Mucosa of stomach (tissue), 1 donor: Measurements from ENCODE around the gene RSBN1L.

Experiments
- H3K27me3 ChIP-seq: one replicate; pipeline ENCODE4 v1.7.0; 2013; ENCODE audit warnings: mild to moderate bottlenecking, low read length; ENCODE audit not compliant: control insufficient read depth, insufficient read depth
- H3K36me3 ChIP-seq: one replicate; pipeline ENCODE4 v1.7.0; 2013; ENCODE audit warnings: low read length; ENCODE audit not compliant: control insufficient read depth, insufficient read depth
- H3K4me1 ChIP-seq: one replicate; pipeline ENCODE4 v1.7.0; 2013; ENCODE audit warnings: mild to moderate bottlenecking, low read length; ENCODE audit not compliant: control insufficient read depth, insufficient read depth
- H3K4me3 ChIP-seq: one replicate; pipeline ENCODE4 v1.7.0; 2013; ENCODE audit warnings: low read length
- H3K9ac ChIP-seq: one replicate; pipeline ENCODE4 v1.7.0; 2013; ENCODE audit warnings: mild to moderate bottlenecking, low read length, moderate library complexity
- H3K9me3 ChIP-seq: one replicate; pipeline ENCODE4 v1.7.0; 2013; ENCODE audit warnings: mild to moderate bottlenecking, low read length, moderate library complexity; ENCODE audit not compliant: control insufficient read depth
- donor health status: Pancreatic carcinoma.

The RSBN1L gene

DNA sequence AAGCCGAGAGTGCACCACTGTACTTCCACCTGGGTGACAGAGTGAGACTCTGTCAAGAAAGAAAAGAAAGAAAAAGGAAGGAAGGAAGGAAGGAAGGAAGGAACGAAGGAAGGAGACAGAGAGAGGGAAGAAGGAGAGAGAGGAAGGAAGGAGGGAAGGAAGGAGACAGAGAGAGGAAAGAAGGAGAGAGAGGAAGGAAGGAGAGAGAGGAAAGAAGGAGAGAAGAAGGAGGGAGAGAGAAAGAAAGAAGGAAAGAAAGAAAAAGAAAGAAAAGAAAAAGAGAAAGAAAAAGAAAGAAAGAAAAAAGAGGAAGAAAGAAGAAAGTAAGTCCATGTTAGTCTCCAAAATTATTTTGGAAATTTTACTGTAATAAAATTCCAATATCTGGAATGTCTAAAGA is 33.4 kb upstream of the RSBN1L start:
- H3K4me3 ChIP-seq = no peak overlapping the region
- no peaks in the 10 kb centered on the region for H3K27me3 ChIP-seq
- H3K36me3 ChIP-seq = no peaks in the 10 kb centered on the region
- H3K4me1 ChIP-seq = peaks cover 8% of the 10 kb centered on the region
- no peaks in the 10 kb centered on the region for H3K9me3 ChIP-seq
- no peak overlapping the region for H3K9ac ChIP-seq

DNA sequence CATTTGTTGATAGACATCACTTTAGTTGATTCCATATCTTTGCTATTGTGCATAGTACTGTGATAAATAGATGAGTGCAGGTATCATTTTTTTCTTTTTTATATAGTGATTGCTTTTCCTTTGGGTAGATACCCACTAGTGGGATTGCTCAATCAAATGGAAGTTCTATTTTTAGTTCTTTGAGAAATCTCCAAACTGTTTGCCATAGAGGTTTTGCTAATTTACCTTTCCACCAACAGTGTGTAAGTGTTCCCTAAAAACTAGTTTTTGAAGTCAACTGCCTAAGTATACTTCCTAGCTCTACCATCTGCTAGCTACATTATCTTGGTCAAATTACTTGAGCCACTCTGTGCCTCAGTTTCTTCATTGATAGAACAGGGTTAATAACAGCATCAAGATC is 31.5 kb upstream of the RSBN1L start:
- no peaks in the 10 kb centered on the region for H3K36me3 ChIP-seq
- H3K4me3 ChIP-seq = no peak overlapping the region
- no peaks in the 10 kb centered on the region for H3K9me3 ChIP-seq
- no peaks in the 10 kb centered on the region for H3K27me3 ChIP-seq
- H3K9ac ChIP-seq = no peak overlapping the region
- peaks cover 10% of the 10 kb centered on the region for H3K4me1 ChIP-seq

DNA sequence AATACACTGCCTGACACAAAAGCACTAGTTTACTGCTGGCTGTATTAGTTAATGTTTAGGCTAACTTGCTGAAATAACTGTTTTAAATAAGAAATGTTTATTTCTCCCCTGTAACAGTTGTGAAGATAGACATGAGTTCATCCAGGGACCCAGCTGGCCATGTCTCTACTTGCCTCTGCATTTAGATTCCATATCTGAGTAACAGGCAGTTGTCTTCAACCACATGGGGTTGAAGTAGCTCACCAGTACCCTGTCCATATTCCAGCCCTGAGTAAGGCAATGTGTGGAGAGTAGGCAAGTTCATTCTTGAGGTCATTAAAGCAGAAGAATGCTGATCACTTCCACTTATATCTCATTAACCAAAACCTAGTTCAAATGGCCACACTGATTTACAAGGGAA is 31.1 kb upstream of the RSBN1L start:
- H3K4me1 ChIP-seq = peaks cover 10% of the 10 kb centered on the region
- H3K27me3 ChIP-seq = no peaks in the 10 kb centered on the region
- no peak overlapping the region for H3K9ac ChIP-seq
- H3K4me3 ChIP-seq = no peak overlapping the region
- H3K9me3 ChIP-seq = no peaks in the 10 kb centered on the region
- H3K36me3 ChIP-seq = no peaks in the 10 kb centered on the region

DNA sequence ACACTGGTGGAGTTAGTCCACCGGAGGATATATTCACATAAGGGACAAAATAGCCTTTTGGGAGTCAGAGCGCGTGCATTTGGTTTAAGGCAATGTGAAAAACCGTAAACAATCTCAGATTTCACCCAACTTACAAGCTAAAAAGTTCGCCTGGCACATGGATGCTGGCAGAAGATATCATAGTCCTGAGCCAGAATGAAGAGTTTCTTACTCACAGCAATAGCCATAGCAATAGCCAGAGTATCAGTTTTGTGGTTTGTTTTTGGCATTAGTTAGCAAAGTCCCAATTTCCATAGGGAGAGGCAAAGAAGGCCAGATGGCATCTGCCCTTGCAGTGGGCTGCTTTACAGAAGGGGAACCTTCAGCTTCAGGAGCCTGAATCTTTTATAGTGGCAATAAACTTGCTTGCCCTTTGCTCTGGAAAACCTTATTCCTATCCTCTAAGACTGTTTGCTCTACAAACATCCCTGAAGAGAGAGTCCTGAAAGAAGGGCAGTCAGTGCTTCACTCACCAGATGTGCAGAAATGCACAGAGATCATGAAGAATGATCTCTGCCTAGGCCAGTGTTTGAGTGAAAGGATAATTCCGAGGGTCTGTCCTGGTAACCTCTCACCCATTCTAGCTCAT is 28.7 kb upstream of the RSBN1L start:
- no peak overlapping the region for H3K9ac ChIP-seq
- peaks cover 10% of the 10 kb centered on the region for H3K4me1 ChIP-seq
- no peaks in the 10 kb centered on the region for H3K36me3 ChIP-seq
- no peak overlapping the region for H3K4me3 ChIP-seq
- H3K9me3 ChIP-seq = no peaks in the 10 kb centered on the region
- H3K27me3 ChIP-seq = no peaks in the 10 kb centered on the region

DNA sequence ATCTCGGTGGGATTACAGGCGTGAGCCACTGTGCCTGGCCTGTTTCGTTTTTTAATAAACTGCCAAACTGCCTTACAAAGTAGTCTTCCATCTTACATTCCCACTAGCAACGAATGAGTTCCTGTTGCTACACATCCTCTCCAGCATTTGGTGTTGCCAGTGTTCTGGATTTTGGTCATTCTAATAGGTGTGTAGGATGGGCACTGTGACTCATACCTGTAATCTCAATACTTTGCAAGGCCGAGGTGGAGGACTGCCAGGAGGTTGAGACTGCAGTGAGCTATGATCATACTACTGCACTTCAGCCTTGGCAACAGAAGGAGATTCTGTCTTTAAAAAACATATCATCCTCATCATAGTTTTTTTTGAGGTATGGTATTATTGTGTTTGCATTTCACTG is 21.4 kb upstream of the RSBN1L start:
- Histone ChIP-seq H3K36me3 (no peaks in the 10 kb centered on the region), H3K9ac (no peak overlapping the region), H3K27me3 (no peaks in the 10 kb centered on the region), H3K9me3 (no peaks in the 10 kb centered on the region), H3K4me3 (no peak overlapping the region), H3K4me1 (peaks cover 16% of the 10 kb centered on the region)

DNA sequence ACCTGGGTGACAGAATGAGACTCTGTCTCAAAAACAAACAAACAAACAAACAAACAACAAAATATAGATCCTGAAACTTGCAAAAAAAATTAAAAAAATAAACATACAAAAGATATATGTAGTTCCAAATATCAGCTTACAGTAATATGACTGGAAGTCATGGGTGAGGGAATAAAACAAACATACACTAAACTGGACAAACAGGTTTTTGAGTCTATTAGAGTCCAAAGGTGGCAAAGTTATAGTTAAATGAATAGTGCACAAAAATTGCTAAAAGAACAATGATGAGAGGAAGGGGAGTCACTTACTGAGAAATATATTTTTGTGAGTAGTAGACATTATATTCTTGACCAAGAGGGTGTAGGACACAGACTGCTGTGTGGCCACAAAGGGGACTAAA is 16.7 kb upstream of the RSBN1L start:
- no peaks in the 10 kb centered on the region for H3K27me3 ChIP-seq
- H3K4me1 ChIP-seq = peaks cover 37% of the 10 kb centered on the region
- no peak overlapping the region for H3K4me3 ChIP-seq
- no peaks in the 10 kb centered on the region for H3K9me3 ChIP-seq
- H3K36me3 ChIP-seq = no peaks in the 10 kb centered on the region
- peak overlapping the region; percentile 7 for H3K9ac ChIP-seq

DNA sequence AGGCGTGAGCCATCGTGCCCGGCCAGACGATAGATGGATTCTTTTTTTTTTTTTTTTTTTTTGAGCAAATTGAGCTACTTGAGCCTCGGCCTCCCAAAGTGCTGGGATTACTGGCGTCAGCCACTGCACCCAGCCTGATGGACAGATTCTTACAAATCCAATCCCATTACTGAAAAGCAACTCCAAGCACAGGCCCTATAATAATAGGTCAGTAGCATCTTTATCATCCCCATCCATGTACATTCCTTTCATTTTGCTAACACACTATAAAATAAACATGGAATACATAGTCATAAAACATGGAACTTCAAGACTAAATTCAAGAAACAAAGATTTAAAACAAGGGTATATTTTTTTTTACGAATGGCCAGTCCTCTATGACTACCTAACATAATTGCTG is 16.0 kb upstream of the RSBN1L start:
- Histone ChIP-seq H3K4me1 (peaks cover 44% of the 10 kb centered on the region), H3K9me3 (no peaks in the 10 kb centered on the region), H3K9ac (no peak overlapping the region), H3K27me3 (no peaks in the 10 kb centered on the region), H3K36me3 (no peaks in the 10 kb centered on the region), H3K4me3 (no peak overlapping the region)

DNA sequence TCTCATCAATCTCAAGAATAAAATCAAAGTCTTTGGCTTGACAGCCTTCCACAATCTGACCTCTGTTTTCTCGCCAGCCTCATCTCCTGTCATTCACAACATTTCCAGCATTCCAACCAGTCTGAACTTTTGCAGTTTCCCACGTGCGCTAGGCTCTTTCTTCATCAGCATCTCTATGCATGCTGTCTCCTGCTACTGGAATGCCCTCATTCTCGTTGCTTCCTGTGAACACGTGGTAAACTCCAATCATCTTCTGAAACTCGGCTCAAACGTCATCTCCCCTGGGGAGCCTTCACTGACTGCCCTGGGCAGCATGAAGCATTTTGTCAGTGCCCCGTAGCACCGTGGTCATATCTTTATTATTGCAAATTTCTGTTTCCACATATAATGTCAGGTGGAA is 12.2 kb upstream of the RSBN1L start:
- Histone ChIP-seq H3K9ac (no peak overlapping the region), H3K27me3 (no peaks in the 10 kb centered on the region), H3K4me3 (peak overlapping the region; percentile 2), H3K36me3 (no peaks in the 10 kb centered on the region), H3K4me1 (peaks cover 63% of the 10 kb centered on the region), H3K9me3 (no peaks in the 10 kb centered on the region)

DNA sequence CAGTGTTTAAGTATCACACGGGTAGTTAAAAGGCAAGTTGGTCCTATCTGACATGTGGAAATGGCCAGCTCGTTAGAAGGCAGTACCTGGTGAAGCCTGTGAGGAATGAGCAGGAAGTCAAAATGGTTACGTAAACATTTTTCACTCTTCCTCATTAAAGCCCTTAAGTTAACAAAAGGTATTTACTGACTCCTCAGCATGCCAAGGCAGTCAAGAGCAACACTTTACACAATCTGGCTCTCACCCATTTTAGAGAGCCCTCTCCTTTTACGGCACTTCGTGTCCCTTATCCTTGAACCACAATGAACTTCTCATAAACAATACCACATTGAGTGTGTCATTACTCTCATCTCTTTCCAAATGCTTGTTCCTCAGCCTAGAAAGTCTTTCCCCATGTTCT is 11.0 kb upstream of the RSBN1L start:
- Histone ChIP-seq H3K27me3 (no peaks in the 10 kb centered on the region), H3K9me3 (no peaks in the 10 kb centered on the region), H3K9ac (peak overlapping the region; percentile 67), H3K4me3 (peak overlapping the region; percentile 16), H3K4me1 (peaks cover 57% of the 10 kb centered on the region), H3K36me3 (no peaks in the 10 kb centered on the region)

DNA sequence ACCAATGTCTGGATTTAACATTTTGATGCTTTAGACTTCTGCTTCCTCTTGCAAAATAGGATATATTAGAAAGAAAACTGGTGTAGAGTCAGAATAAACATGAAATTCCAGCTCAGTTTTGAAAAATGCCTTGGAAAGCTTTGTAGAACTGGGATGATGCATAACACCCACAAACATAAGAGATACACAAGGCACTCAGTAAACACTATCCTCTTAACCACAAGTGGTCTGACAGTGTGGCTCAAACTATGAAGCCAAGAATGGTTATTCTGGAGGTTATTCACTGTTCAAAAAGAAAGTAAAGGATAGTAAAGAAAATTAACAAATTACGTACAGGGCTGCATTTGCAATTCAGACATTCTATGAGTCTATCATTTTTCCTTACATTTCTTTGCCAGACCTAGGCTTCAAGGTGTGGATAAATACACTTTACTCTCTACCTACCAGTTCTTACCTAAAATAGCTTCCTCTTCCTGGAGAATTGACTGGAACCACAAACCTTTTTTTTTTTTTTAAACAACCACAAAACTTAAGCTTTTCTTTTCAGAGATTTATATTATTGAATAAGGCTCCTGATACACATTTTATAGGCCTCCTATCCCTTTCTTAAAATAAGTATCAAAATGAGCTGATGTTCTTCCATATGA is 9.0 kb upstream of the RSBN1L start:
- Histone ChIP-seq H3K4me3 (no peak overlapping the region), H3K9me3 (no peaks in the 10 kb centered on the region), H3K27me3 (no peaks in the 10 kb centered on the region), H3K36me3 (no peaks in the 10 kb centered on the region), H3K9ac (peak overlapping the region; percentile 5), H3K4me1 (peaks cover 60% of the 10 kb centered on the region)

DNA sequence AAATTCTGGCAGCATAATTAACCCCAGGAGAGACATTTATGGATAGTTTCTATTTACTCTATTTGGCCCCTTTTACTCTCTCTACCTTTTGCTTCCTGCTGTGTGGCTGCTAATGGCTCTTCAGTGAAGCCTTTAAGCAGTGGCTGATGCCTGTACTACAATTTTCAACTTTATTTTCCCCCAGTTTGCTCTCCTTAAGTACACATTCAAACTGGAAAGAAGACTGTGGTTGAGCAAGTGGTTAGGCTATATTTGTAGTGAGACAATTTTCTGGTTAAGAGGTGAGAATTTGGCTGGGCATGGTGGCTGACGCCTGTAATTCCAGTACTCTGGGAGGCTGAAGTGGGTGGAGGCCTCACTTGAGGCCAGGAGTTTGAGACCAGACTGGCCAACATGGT is 8.5 kb upstream of the RSBN1L start:
- Histone ChIP-seq H3K9ac (no peak overlapping the region), H3K9me3 (no peaks in the 10 kb centered on the region), H3K27me3 (no peaks in the 10 kb centered on the region), H3K4me1 (peaks cover 61% of the 10 kb centered on the region), H3K4me3 (no peak overlapping the region), H3K36me3 (no peaks in the 10 kb centered on the region)

DNA sequence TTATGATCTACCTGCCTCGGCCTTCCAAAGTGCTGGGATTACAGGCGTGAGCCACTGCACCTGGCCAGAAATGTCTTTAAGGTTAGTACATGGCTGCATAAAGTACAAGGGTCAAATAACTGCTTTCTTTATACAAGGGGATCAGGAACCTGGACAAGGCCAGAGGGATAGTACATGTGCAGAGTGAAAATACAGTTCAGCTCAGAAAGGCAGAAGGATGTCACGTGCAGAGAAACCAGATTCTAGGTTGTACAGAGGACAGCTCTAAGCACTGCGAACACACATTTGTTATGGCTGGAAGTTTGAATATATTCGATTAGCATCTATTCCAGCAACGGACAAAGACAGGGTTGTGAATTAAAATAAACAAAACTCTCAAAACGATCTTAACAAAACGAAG is 6.0 kb upstream of the RSBN1L start:
- Histone ChIP-seq H3K27me3 (no peaks in the 10 kb centered on the region), H3K4me3 (no peak overlapping the region), H3K36me3 (no peaks in the 10 kb centered on the region), H3K4me1 (peaks cover 52% of the 10 kb centered on the region), H3K9ac (no peak overlapping the region), H3K9me3 (no peaks in the 10 kb centered on the region)
